GM12801 (cell line): ENCODE results near the gene TMEM61.

Experiments
- TF ChIP-seq, protein P1 (sequence below): IDR thresholded peaks from one replicate; pipeline ENCODE4 v1.5.1; 2011; ENCODE audit warnings: control low read depth; ENCODE audit not compliant: insufficient read length; ENCODE audit errors: extremely low read depth

Gene TMEM61

DNA sequence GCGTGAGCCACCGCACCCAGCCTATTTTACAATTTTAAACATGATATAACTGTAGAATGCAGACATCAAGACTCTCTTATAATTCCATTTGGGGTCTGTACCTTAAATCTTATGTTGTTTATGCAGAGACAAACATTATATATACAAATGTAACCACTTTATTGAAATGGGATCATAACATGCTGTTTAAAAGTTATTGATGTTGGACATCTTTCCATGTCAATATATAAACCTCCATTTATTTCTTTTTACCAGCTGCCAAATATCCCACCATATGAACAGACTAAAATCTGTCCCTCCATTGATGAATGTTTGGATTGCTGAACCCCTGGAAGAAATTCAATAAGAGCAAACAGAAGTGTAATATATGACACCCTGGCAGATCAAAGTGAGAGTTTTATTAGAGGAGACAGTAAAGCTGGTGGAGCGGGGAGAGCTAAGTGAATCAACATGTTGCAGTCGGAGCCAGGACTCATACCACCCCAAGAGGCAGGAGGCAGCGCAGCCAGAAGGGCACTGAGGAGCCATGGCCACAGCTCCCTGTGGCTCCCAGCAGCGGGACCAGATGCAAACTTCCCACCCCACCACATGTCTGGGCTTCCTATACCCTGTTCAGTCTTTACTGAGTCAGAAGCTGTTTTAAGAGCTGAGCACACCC, 54.2 kb downstream of the TMEM61 start:
- TF ChIP-seq, protein P1, sequence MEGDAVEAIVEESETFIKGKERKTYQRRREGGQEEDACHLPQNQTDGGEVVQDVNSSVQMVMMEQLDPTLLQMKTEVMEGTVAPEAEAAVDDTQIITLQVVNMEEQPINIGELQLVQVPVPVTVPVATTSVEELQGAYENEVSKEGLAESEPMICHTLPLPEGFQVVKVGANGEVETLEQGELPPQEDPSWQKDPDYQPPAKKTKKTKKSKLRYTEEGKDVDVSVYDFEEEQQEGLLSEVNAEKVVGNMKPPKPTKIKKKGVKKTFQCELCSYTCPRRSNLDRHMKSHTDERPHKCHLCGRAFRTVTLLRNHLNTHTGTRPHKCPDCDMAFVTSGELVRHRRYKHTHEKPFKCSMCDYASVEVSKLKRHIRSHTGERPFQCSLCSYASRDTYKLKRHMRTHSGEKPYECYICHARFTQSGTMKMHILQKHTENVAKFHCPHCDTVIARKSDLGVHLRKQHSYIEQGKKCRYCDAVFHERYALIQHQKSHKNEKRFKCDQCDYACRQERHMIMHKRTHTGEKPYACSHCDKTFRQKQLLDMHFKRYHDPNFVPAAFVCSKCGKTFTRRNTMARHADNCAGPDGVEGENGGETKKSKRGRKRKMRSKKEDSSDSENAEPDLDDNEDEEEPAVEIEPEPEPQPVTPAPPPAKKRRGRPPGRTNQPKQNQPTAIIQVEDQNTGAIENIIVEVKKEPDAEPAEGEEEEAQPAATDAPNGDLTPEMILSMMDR = no peak

DNA sequence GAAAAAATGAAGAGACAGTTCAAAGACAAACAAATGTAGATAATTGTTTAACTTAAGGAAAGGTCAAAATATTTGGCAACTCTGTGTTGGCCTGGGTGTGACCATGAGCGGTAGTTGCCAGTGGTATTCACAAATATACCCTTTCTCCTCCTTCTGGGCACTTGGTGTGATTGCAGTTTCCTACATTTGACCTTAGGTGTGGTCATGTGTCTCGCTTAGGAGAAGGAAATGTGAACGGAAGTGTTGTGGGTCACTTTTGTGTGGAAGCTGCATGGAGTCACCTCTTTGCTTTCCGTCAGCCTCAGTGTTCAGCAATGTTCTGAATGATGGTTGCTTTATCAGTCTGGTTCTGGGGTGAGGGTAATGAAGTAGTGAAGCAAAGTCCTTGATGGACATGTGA, 55.5 kb downstream of the TMEM61 start:
- TF ChIP-seq, protein P1 = no peak

DNA sequence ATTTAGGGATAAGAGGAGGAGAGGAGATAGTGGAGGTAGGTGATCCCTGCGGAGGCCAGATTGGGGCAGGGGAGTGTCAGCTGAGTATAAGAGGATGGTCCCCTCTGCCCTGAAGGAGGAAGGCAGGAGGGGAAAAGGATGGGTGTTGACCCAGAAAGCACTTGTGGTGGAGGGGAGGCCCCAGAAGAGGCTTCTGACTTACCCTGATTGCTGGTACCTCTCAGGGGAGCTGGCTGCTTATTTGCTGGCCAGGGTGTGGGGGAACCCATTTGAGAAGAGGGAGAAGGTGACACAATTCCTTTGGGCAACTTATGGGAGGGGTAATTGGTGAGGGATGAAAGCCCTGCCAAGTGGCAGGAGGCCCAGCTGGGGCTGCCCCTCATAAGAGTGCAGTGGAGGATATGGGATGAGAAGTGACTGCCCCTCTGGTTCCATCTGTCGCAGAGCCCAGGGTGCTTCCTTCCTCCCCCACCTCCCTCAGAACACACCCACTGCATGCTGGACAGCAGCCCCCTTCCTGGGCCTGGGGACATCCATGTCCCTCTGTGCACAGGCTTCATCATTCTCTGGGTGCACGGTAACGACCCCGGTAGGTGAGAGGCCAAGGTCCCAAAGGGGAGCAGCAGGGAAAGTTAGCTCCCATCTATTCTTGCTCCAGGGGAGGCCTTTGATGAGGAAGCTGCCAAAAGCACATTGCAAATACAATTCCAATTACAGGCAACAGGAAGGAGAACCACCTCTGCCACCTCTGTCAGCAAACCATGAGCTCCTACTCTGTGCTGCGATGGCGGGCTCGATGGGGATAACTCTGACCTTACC, 57.5 kb downstream of the TMEM61 start:
- TF ChIP-seq, protein P1 = no peak

- TF ChIP-seq, protein P1 = no peak
Measured at GRCh38 chr1:55038552-55038838, 58.1 kb downstream of the TMEM61 start.

DNA sequence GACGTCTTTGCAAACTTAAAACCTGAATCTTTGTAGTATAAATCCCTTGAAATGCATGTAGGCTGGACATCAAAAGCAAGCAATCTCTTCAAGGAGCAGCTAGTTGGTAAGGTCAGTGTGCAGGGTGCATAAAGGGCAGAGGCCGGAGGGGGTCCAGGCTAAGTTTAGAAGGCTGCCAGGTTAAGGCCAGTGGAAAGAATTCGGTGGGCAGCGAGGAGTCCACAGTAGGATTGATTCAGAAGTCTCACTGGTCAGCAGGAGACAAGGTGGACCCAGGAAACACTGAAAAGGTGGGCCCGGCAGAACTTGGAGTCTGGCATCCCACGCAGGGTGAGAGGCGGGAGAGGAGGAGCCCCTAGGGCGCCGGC, 58.5 kb downstream of the TMEM61 start:
- TF ChIP-seq, protein P1 = no peak

GRCh38 chr1:55039342-55040082, 59.1 kb downstream of the TMEM61 start, which contains the start of gene PCSK9:
TSS of gene PCSK9 (plus strand) at chr1:55039548. CDS start at chr1:55039838, 290 bp downstream.
- TF ChIP-seq, protein P1 = no peak
